Neural progenitor cell (in vitro differentiated cells): ENCODE results near the gene ERVFRD-1.

Experiments
- EZH2 ChIP-seq: fragments of 200-600 bp; sonication (generic); IDR thresholded peaks from 2 replicates; pipeline ENCODE4 v1.6.1; 2017; ENCODE audit warnings: antibody characterized with exemption, mild to moderate bottlenecking, moderate library complexity
- TF ChIP-seq, protein P1 (sequence below): fragments of 200-600 bp; sonication (generic); IDR thresholded peaks from 2 replicates; pipeline ENCODE4 v1.5.1; 2017; ENCODE audit warnings: antibody characterized with exemption, mild to moderate bottlenecking

DNA sequence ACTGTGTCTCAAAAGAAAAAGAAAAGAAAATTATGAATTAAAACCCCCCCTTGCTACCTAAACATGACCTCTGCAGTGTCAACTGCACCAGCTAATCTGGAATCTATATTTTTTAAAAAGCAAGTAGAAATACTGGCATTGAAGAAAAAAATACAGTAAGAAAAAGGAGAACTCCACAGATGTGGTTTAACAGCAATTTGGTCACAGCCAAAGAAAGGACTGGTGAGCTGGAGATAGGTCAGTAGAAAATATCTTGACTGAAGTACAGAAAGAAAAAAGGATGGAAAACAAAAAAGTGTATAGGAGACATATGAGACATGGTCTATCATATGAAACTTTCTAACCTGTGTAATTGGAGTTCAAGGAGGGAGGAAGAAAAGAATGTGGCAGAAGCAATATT is 44.1 kb upstream of the ERVFRD-1 start:
- TF ChIP-seq, protein P1, sequence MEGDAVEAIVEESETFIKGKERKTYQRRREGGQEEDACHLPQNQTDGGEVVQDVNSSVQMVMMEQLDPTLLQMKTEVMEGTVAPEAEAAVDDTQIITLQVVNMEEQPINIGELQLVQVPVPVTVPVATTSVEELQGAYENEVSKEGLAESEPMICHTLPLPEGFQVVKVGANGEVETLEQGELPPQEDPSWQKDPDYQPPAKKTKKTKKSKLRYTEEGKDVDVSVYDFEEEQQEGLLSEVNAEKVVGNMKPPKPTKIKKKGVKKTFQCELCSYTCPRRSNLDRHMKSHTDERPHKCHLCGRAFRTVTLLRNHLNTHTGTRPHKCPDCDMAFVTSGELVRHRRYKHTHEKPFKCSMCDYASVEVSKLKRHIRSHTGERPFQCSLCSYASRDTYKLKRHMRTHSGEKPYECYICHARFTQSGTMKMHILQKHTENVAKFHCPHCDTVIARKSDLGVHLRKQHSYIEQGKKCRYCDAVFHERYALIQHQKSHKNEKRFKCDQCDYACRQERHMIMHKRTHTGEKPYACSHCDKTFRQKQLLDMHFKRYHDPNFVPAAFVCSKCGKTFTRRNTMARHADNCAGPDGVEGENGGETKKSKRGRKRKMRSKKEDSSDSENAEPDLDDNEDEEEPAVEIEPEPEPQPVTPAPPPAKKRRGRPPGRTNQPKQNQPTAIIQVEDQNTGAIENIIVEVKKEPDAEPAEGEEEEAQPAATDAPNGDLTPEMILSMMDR = no peak
- no peak for TF ChIP-seq EZH2
